HepG2 (cell line): ENCODE results near the gene GCSAM. TPM values are rescaled to one million over a fixed set of nuclear protein-coding genes. Genes with fewer than 3 reads are reported as not detected.

Source experiments
- ATAC-seq: fragments of 200-7000 bp; cut with Tn5 transposase; 3 replicates; pipeline ENCODE4 v1.9.1; 2020; ENCODE audit warnings: mild to moderate bottlenecking, moderate library complexity
- BruUV-seq: library from RNA; stranded (reverse); fragments of 400-500 nt; replicated peaks from 2 replicates; lab custom pipeline; 2021; lab: Mats Ljungman, UMichigan
- CTCF ChIA-PET: fragments of 300-600 bp; formaldehyde crosslinking; extraction: SDS; loops from one replicate; lab custom pipeline; 2021; ENCODE audit warnings: low total read pairs, inconsistent platforms, low intra/inter-chr PET ratio; lab: Yijun Ruan, JAX
- POLR2A ChIA-PET: fragments of 350-600 bp; sonication (Branson Sonifier 250); formaldehyde crosslinking; loops from one replicate; lab custom pipeline; 2020; ENCODE audit warnings: antibody characterized with exemption, inconsistent platforms; lab: Yijun Ruan, JAX
- DNase-seq: peaks from one replicate; pipeline ENCODE4 v3.0.0-alpha.2; 2015; ENCODE audit warnings: low spot score
- FAIRE-seq: peaks from 3 replicates; lab custom pipeline; 2011; peaks lifted over from hg19 to GRCh38; lab: Jason Lieb, UNC
- H2AFZ ChIP-seq: one replicate; pipeline ENCODE4 v1.6.1; 2011; ENCODE audit warnings: low read length, inconsistent platforms
- H3K27ac ChIP-seq: fragments of 300-600 bp; 3 replicates; pipeline ENCODE4 v1.8.0; 2011; ENCODE audit warnings: mixed run types, mild to moderate bottlenecking, mixed read lengths, low read length, inconsistent platforms; ENCODE audit not compliant: insufficient read depth; ENCODE audit errors: extremely low read length
- H3K27me3 ChIP-seq, 2 experiments: fragments of 200-600 bp in 1 of 2; 2 replicates in 1 of 2; 3 replicates in 1 of 2; pipeline versions ENCODE4 v1.6.0 to v1.8.0; 2011; ENCODE audit warnings: low read length in 2 of 2, mild to moderate bottlenecking in 2 of 2, moderate library complexity in 2 of 2, inconsistent platforms in 1 of 2; ENCODE audit not compliant: insufficient read depth in 2 of 2, control insufficient read depth in 1 of 2
- H3K36me3 ChIP-seq, 2 experiments: fragments of 200-600 bp in 1 of 2; replicated peaks in 1 of 2; 2 replicates in 1 of 2; 3 replicates in 1 of 2; pipeline versions ENCODE4 v1.5.1 to v1.8.0; 2011; ENCODE audit warnings: low read length in 2 of 2, inconsistent platforms in 1 of 2; ENCODE audit not compliant: insufficient read depth in 2 of 2, control insufficient read depth in 1 of 2
- H3K4me1 ChIP-seq: 2 replicates; pipeline ENCODE4 v1.5.1; 2012; ENCODE audit warnings: low read length, inconsistent platforms; ENCODE audit not compliant: insufficient read depth
- H3K4me2 ChIP-seq: 2 replicates; pipeline ENCODE4 v1.6.0; 2011; ENCODE audit warnings: low read depth, low read length, inconsistent platforms
- H3K4me3 ChIP-seq, 3 experiments: fragments of 200-600 bp in 1 of 3; sonication (generic), shearing (Covaris generic) in 1 of 3; replicated peaks in 1 of 3; 2 replicates each; pipeline ENCODE4 v1.5.1; 2011 to 2016; ENCODE audit warnings: low read length in 3 of 3, inconsistent platforms in 2 of 3, low read depth in 2 of 3, mild to moderate bottlenecking in 2 of 3, control low read depth in 1 of 3, mixed read lengths in 1 of 3; ENCODE audit not compliant: insufficient read depth in 1 of 3
- H3K79me2 ChIP-seq: one replicate; pipeline ENCODE4 v1.6.1; 2011; ENCODE audit warnings: low read length, inconsistent platforms; ENCODE audit not compliant: insufficient read depth
- H3K9ac ChIP-seq: 2 replicates; pipeline ENCODE4 v1.6.0; 2011; ENCODE audit warnings: mild to moderate bottlenecking, low read depth, low read length, inconsistent platforms; ENCODE audit not compliant: insufficient read depth
- H3K9me3 ChIP-seq: 2 replicates; pipeline ENCODE4 v1.5.1; 2012; ENCODE audit warnings: mild to moderate bottlenecking, low read length
- H4K20me1 ChIP-seq: 2 replicates; pipeline ENCODE4 v1.6.0; 2011; ENCODE audit warnings: inconsistent platforms, mild to moderate bottlenecking, low read length, moderate library complexity; ENCODE audit not compliant: insufficient read depth
- GABPB1 ChIP-seq: IDR thresholded peaks from 2 replicates; pipeline ENCODE4 v1.6.1; 2016; ENCODE audit warnings: mild to moderate bottlenecking, missing genetic modification reagents, moderate library complexity, missing compliant biosample characterization
- KDM5B ChIP-seq: sonication (generic); formaldehyde crosslinking; IDR thresholded peaks from 2 replicates; pipeline ENCODE4 v1.4.0; 2020; ENCODE audit warnings: missing genetic modification reagents, mild to moderate bottlenecking, borderline replicate concordance
- MEF2D ChIP-seq: sonication (generic); formaldehyde crosslinking; IDR thresholded peaks from 2 replicates; pipeline ENCODE4 v1.5.1; 2020; ENCODE audit warnings: mild to moderate bottlenecking, missing genetic modification reagents
- SALL1 ChIP-seq: sonication (generic); formaldehyde crosslinking; IDR thresholded peaks from 2 replicates; pipeline ENCODE4 v1.8.0; 2022; ENCODE audit warnings: mild to moderate bottlenecking, missing genetic modification reagents
- SP140L ChIP-seq: sonication (generic); formaldehyde crosslinking; IDR thresholded peaks from 2 replicates; pipeline ENCODE4 v1.4.0; 2020; ENCODE audit warnings: missing genetic modification reagents, borderline replicate concordance
- SRF ChIP-seq: IDR thresholded peaks from 2 replicates; pipeline ENCODE4 v1.6.1; 2011; ENCODE audit warnings: mild to moderate bottlenecking, low read depth, low read length, moderate library complexity
- YEATS2 ChIP-seq: sonication (generic); formaldehyde crosslinking; IDR thresholded peaks from 2 replicates; pipeline ENCODE4 v1.4.0; 2020; ENCODE audit warnings: missing genetic modification reagents, borderline replicate concordance
- ZBTB25 ChIP-seq: IDR thresholded peaks from 2 replicates; pipeline ENCODE4 v1.6.1; 2018; ENCODE audit warnings: missing genetic modification reagents
- ZNF224 ChIP-seq: sonication (generic); formaldehyde crosslinking; IDR thresholded peaks from 2 replicates; pipeline ENCODE4 v1.5.0; 2020; ENCODE audit warnings: mild to moderate bottlenecking, missing genetic modification reagents
- ZNF496 ChIP-seq: sonication (generic); formaldehyde crosslinking; IDR thresholded peaks from 2 replicates; pipeline ENCODE4 v1.8.1; 2023; ENCODE audit warnings: mild to moderate bottlenecking, moderate library complexity, missing genetic modification reagents; ENCODE audit not compliant: insufficient replicate concordance
- ZNF543 ChIP-seq: sonication (generic); formaldehyde crosslinking; IDR thresholded peaks from 2 replicates; pipeline ENCODE4 v1.4.0; 2020; ENCODE audit warnings: mild to moderate bottlenecking, missing genetic modification reagents
- ZNF597 ChIP-seq: sonication (generic); formaldehyde crosslinking; IDR thresholded peaks from 2 replicates; pipeline ENCODE4 v1.5.0; 2020; ENCODE audit warnings: missing genetic modification reagents
- ZNF646 ChIP-seq: sonication (generic); formaldehyde crosslinking; IDR thresholded peaks from 2 replicates; pipeline ENCODE4 v1.9.0; 2021; ENCODE audit warnings: mild to moderate bottlenecking, missing genetic modification reagents
- ZNF691 ChIP-seq: sonication (generic); formaldehyde crosslinking; IDR thresholded peaks from 2 replicates; pipeline ENCODE4 v1.4.0; 2020; ENCODE audit warnings: missing genetic modification reagents, low read depth, mild to moderate bottlenecking, borderline replicate concordance
- WGBS: methylation state at CpG from one replicate; pipeline ENCODE4 v1.1.6; 2017; ENCODE audit warnings: low lambda C conversion rate; 5-methylcytosine and 5-hydroxymethylcytosine counted together
- in situ Hi-C: cut with HindIII; loops from 2 replicates; pipeline ENCODE4 v1.10.0; 2017; ENCODE audit warnings: low pct_unique_long_range_greater_than_20kb; ENCODE audit not compliant: extremely low pct_ligation_motif_present
- intact Hi-C: fragments of 100-400 bp; cut with micrococcal nuclease; formaldehyde crosslinking; loops from one replicate; pipeline ENCODE4 v1.10.0; 2022; ENCODE audit not compliant: unreplicated experiment
- polyA plus RNA-seq, 8 experiments: library from polyadenylated mRNA; depleted of rRNA in 3 of 8; stranded (reverse) in 7 of 8; unstranded in 1 of 8; fragments of >200 nt; fragmentation: Illumina TruSeq in 4 of 8; extraction: Trizol in 4 of 8; gene quantifications; 2 replicates each; pipeline versions ENCODE4 v1.2.1 to v1.2.3, GENCODE V29; 2011 to 2016; ENCODE audit warnings: low read depth in 4 of 8, missing spikeins in 1 of 8, mixed read lengths in 1 of 8; ENCODE audit not compliant: insufficient read depth in 1 of 8
- total RNA-seq, 5 experiments: library from RNA; depleted of rRNA; stranded (reverse); fragments of >200 nt; fragmentation: Illumina TruSeq; extraction: Trizol; gene quantifications; 2 replicates each; pipeline ENCODE4 v1.2.3, GENCODE V29; 2016; ENCODE audit warnings: low read depth in 1 of 5

GCSAM gene
- total and polyA plus RNA-seq, 2 of the 13 experiments (the other 11 are each of a cell fraction or from before 2014, with no cell fraction given), result not detected

- no peaks in the 10 kb centered on the region for H3K27me3 ChIP-seq
- in situ Hi-C loops, result loop anchor here (10.0 kb wide), 1 partner anchor 376 kb away; no protein-coding TSS in a partner anchor
- H3K79me2 ChIP-seq, result no peaks in the 10 kb centered on the region
- CTCF ChIA-PET, result no interaction called here
- no peaks in the 10 kb centered on the region for H3K4me1 ChIP-seq
- no peak overlapping the region for H2AFZ ChIP-seq
- ATAC-seq (no peak), FAIRE-seq (no peak), DNase-seq (no peak)
- WGBS, result 0% methylated on average over 1 of the region's 1 CpG
- intact Hi-C loops, result loop anchor here (10.0 kb wide), 1 partner anchor 156 kb away; the partner anchor contains the start of gene SLC9C1
- H3K4me2 ChIP-seq, result no peak overlapping the region
- no peak overlapping the region for H3K27ac ChIP-seq
- POLR2A ChIA-PET, result no interaction called here
- no peak overlapping the region for H3K9ac ChIP-seq
- H4K20me1 ChIP-seq, result no peaks in the 10 kb centered on the region
- no peak overlapping the region for H3K4me3 ChIP-seq
- no peaks in the 10 kb centered on the region for H3K9me3 ChIP-seq
- BruUV-seq, result no TSS peak
- H3K36me3 ChIP-seq, result no peaks in the 10 kb centered on the region
- TF ChIP-seq ZNF224, result no peak
- no peak for TF ChIP-seq ZNF597 (CRISPR knock-in tag)
- no peak for TF ChIP-seq SP140L (CRISPR knock-in tag)
- TF ChIP-seq ZBTB25, result no peak
- TF ChIP-seq YEATS2 (CRISPR knock-in tag), result no peak
- no peak for TF ChIP-seq GABPB1
- TF ChIP-seq ZNF646, result no peak
- TF ChIP-seq KDM5B (CRISPR knock-in tag), result no peak
- TF ChIP-seq ZNF496 (CRISPR knock-in tag), result no peak
- TF ChIP-seq MEF2D (CRISPR knock-in tag), result no peak
- TF ChIP-seq ZNF543, result no peak
- no peak for TF ChIP-seq ZNF691 (CRISPR knock-in tag)
- no peak for TF ChIP-seq SRF
- TF ChIP-seq SALL1 (CRISPR knock-in tag), result no peak
These were observed 5.3 kb upstream of the GCSAM start for GRCh38 chr3:112138219-112138969.
